Activated naive CD4-positive, alpha-beta T cell treated with anti-CD3 and anti-CD28 coated beads for 36 hours (primary cell): Measurements from ENCODE around the gene SET. TPM values are rescaled to one million over a fixed set of nuclear protein-coding genes. Genes with fewer than 3 reads are reported as not detected.
A peak's percentile ranks its signal among the peaks of the same experiment; 100 is the strongest.
"Not testable (repeated sequence)": the region's sequence is repeated elsewhere in the genome, so short reads cannot be mapped to it uniquely, and the experiment has no call there.

Source experiments
- CTCF ChIA-PET: fragments of 350-600 bp; sonication (Branson Sonifier 250); formaldehyde crosslinking; loops from one replicate; lab custom pipeline; 2021; ENCODE audit warnings: antibody characterized with exemption; lab: Charles Lee
- DNase-seq: peaks from one replicate; pipeline ENCODE4 v3.0.0-alpha.2; 2020
- H3K27ac Mint-ChIP-seq: one replicate; pipeline ENCODE4 v1.8.0; 2021; ENCODE audit warnings: mild to moderate bottlenecking, mixed read lengths
- H3K27me3 Mint-ChIP-seq: one replicate; pipeline ENCODE4 v1.8.0; 2021; ENCODE audit warnings: low read depth, mixed read lengths
- H3K36me3 Mint-ChIP-seq: one replicate; pipeline ENCODE4 v1.8.0; 2021; ENCODE audit warnings: low read depth, mixed read lengths
- H3K4me1 Mint-ChIP-seq: one replicate; pipeline ENCODE4 v1.8.0; 2021; ENCODE audit warnings: low read depth, mixed read lengths
- H3K4me3 Mint-ChIP-seq: one replicate; pipeline ENCODE4 v1.8.0; 2021; ENCODE audit warnings: mild to moderate bottlenecking, moderate library complexity, mixed read lengths
- H3K9me3 Mint-ChIP-seq: one replicate; pipeline ENCODE4 v1.8.0; 2021; ENCODE audit warnings: mixed read lengths
- intact Hi-C: fragments of 100-400 bp; cut with micrococcal nuclease; formaldehyde crosslinking; loops from one replicate; pipeline ENCODE4 v1.15.1; 2023
- total RNA-seq, 2 experiments: library from RNA; stranded (reverse); gene quantifications; one replicate each; pipeline ENCODE4 v1.2.3, GENCODE V29; 2021

Gene SET
- 100 to 1,000 TPM; 669 to 771 TPM for total RNA-seq

- H3K36me3 Mint-ChIP-seq = peaks cover 34% of the 10 kb centered on the region
- DNase-seq = peak; percentile 91
- H3K4me1 Mint-ChIP-seq = peaks cover 61% of the 10 kb centered on the region
- CTCF ChIA-PET = interaction anchor here (0.5 kb wide), 1 partner anchor 1458 kb away, joined by 3 read pairs; no protein-coding TSS in a partner anchor
- H3K9me3 Mint-ChIP-seq = no peaks in the 10 kb centered on the region
- H3K27me3 Mint-ChIP-seq = no peaks in the 10 kb centered on the region
- peak within 1 kb of the TSS; percentile 91 for H3K27ac Mint-ChIP-seq
- intact Hi-C loops = loop anchor here (1.0 to 5.0 kb wide), 8 partner anchors 32 to 918 kb away; partner anchors contain the start of genes DOLK, DYNC2I2, LRRC8A and NUP188
- peak within 1 kb of the TSS; percentile 78 for H3K4me3 Mint-ChIP-seq
Measured at GRCh38 chr9:128688501-128689292, at the start of gene SET. SET (plus strand) TSS chr9:128689222; CDS start chr9:128689583, 361 bp downstream.

- no peak overlapping the region for H3K27ac Mint-ChIP-seq
- no peaks in the 10 kb centered on the region for H3K4me1 Mint-ChIP-seq
- no peaks in the 10 kb centered on the region for H3K9me3 Mint-ChIP-seq
- CTCF ChIA-PET = no interaction called here
- no peaks in the 10 kb centered on the region for H3K27me3 Mint-ChIP-seq
- no peak for DNase-seq
- no peak overlapping the region for H3K4me3 Mint-ChIP-seq
- intact Hi-C loops = no loop called here
- H3K36me3 Mint-ChIP-seq = peaks cover 4% of the 10 kb centered on the region
Measured at GRCh38 chr9:128640603-128641002, 48.4 kb upstream of the SET start.

GRCh38 chr9:128642675-128643245 lies 46.3 kb upstream of the SET start:
- Mint-ChIP-seq H3K4me3 (no peak overlapping the region), H3K9me3 (no peaks in the 10 kb centered on the region), H3K36me3 (peaks cover 4% of the 10 kb centered on the region), H3K27me3 (no peaks in the 10 kb centered on the region), H3K27ac (no peak overlapping the region), H3K4me1 (no peaks in the 10 kb centered on the region)
- CTCF ChIA-PET = no interaction called here
- DNase-seq = no peak
- intact Hi-C loops = no loop called here

GRCh38 chr9:128643519-128644300 lies 45.3 kb upstream of the SET start:
- Mint-ChIP-seq H3K36me3 (peaks cover 4% of the 10 kb centered on the region), H3K4me1 (no peaks in the 10 kb centered on the region), H3K27me3 (no peaks in the 10 kb centered on the region), H3K27ac (no peak overlapping the region), H3K4me3 (no peak overlapping the region), H3K9me3 (no peaks in the 10 kb centered on the region)
- DNase-seq = no peak
- intact Hi-C loops = no loop called here
- CTCF ChIA-PET = interaction anchor here (1.1 kb wide), 1 partner anchor 8 kb away, joined by 5 read pairs; no protein-coding TSS in a partner anchor

- peak; percentile 82 for DNase-seq
- not testable (repeated sequence) for H3K27me3 Mint-ChIP-seq, H3K4me1 Mint-ChIP-seq, H3K9me3 Mint-ChIP-seq, H3K4me3 Mint-ChIP-seq, H3K27ac Mint-ChIP-seq, H3K36me3 Mint-ChIP-seq
- CTCF ChIA-PET = interaction anchor here (0.6 to 1.1 kb wide), 5 partner anchors 32 to 371 kb away, joined by 3 to 8 read pairs (median 3); no protein-coding TSS in a partner anchor
- intact Hi-C loops = loop anchor here (2.0 kb wide), 2 partner anchors 171 to 281 kb away; partner anchors contain the start of gene ENDOG
Measured at GRCh38 chr9:128648206-128648605, 40.8 kb upstream of the SET start.

- Mint-ChIP-seq H3K4me3 (no peak overlapping the region), H3K27me3 (no peaks in the 10 kb centered on the region), H3K9me3 (no peaks in the 10 kb centered on the region), H3K4me1 (peaks cover 7% of the 10 kb centered on the region), H3K36me3 (peaks cover 7% of the 10 kb centered on the region), H3K27ac (no peak overlapping the region)
- intact Hi-C loops = no loop called here
- CTCF ChIA-PET = interaction anchor here (0.6 kb wide), 1 partner anchor 169 kb away, joined by 3 read pairs; no protein-coding TSS in a partner anchor
- no peak for DNase-seq
Measured at GRCh38 chr9:128651798-128652197, 37.2 kb upstream of the SET start.

- no peaks in the 10 kb centered on the region for H3K27me3 Mint-ChIP-seq
- H3K4me1 Mint-ChIP-seq = peaks cover 11% of the 10 kb centered on the region
- no peaks in the 10 kb centered on the region for H3K9me3 Mint-ChIP-seq
- DNase-seq = no peak
- intact Hi-C loops = no loop called here
- H3K4me3 Mint-ChIP-seq = no peak overlapping the region
- H3K36me3 Mint-ChIP-seq = peaks cover 7% of the 10 kb centered on the region
- CTCF ChIA-PET = interaction anchor here (1.5 kb wide), 1 partner anchor 164 kb away, joined by 4 read pairs; the partner anchor contains the start of gene ENDOG
- H3K27ac Mint-ChIP-seq = no peak overlapping the region
Measured at GRCh38 chr9:128653908-128654307, 35.1 kb upstream of the SET start.

- CTCF ChIA-PET = interaction anchor here (1.5 kb wide), 1 partner anchor 163 kb away, joined by 4 read pairs; the partner anchor contains the start of gene ENDOG
- H3K4me1 Mint-ChIP-seq = peaks cover 11% of the 10 kb centered on the region
- no peaks in the 10 kb centered on the region for H3K9me3 Mint-ChIP-seq
- peak overlapping the region; percentile 9 for H3K4me3 Mint-ChIP-seq
- peaks cover 7% of the 10 kb centered on the region for H3K36me3 Mint-ChIP-seq
- no peaks in the 10 kb centered on the region for H3K27me3 Mint-ChIP-seq
- DNase-seq = no peak
- no peak overlapping the region for H3K27ac Mint-ChIP-seq
- intact Hi-C loops = no loop called here
Measured at GRCh38 chr9:128654481-128654880, 34.5 kb upstream of the SET start.

- Mint-ChIP-seq H3K27ac (peak within 1 kb of the TSS; percentile 100), H3K27me3 (no peaks in the 10 kb centered on the region), H3K9me3 (no peaks in the 10 kb centered on the region), H3K36me3 (peaks cover 7% of the 10 kb centered on the region), H3K4me1 (peaks cover 11% of the 10 kb centered on the region), H3K4me3 (peak within 1 kb of the TSS; percentile 93)
- DNase-seq = peak; percentile 97
- intact Hi-C loops = loop anchor here (1.0 to 5.0 kb wide), 5 partner anchors 28 to 131 kb away; partner anchors contain the start of genes SET, TBC1D13, ZDHHC12 and ZER1
- CTCF ChIA-PET = interaction anchor here (0.6 kb wide), 1 partner anchor 352 kb away, joined by 3 read pairs; no protein-coding TSS in a partner anchor
Measured at GRCh38 chr9:128656416-128657343, 32.3 kb upstream of the SET start, which contains the start of gene DYNC2I2. DYNC2I2 (minus strand) TSS chr9:128656847; CDS start chr9:128656726, 121 bp downstream.

- Mint-ChIP-seq H3K9me3 (no peaks in the 10 kb centered on the region), H3K4me1 (peaks cover 11% of the 10 kb centered on the region), H3K4me3 (peak overlapping the region; percentile 93), H3K27ac (peak overlapping the region; percentile 100), H3K36me3 (peaks cover 7% of the 10 kb centered on the region), H3K27me3 (no peaks in the 10 kb centered on the region)
- intact Hi-C loops = loop anchor here (5.0 kb wide), 2 partner anchors 115 to 130 kb away; partner anchors contain the start of genes TBC1D13 and ZER1
- no peak for DNase-seq
- CTCF ChIA-PET = interaction anchor here (0.7 kb wide), 1 partner anchor 149 kb away, joined by 3 read pairs; no protein-coding TSS in a partner anchor
Measured at GRCh38 chr9:128657344-128657704, 31.7 kb upstream of the SET start.

- peaks cover 7% of the 10 kb centered on the region for H3K36me3 Mint-ChIP-seq
- no peak overlapping the region for H3K4me3 Mint-ChIP-seq
- no peaks in the 10 kb centered on the region for H3K27me3 Mint-ChIP-seq
- intact Hi-C loops = loop anchor here (5.0 kb wide), 2 partner anchors 115 to 130 kb away; partner anchors contain the start of genes TBC1D13 and ZER1
- peaks cover 11% of the 10 kb centered on the region for H3K4me1 Mint-ChIP-seq
- H3K9me3 Mint-ChIP-seq = no peaks in the 10 kb centered on the region
- DNase-seq = no peak
- CTCF ChIA-PET = interaction anchor here (0.7 kb wide), 1 partner anchor 149 kb away, joined by 3 read pairs; no protein-coding TSS in a partner anchor
- H3K27ac Mint-ChIP-seq = no peak overlapping the region
Measured at GRCh38 chr9:128657796-128658195, 31.2 kb upstream of the SET start.
